Measurements from ENCODE around the gene CCDC177.

Gene CCDC177

GRCh38 chr14:69572030-69572840 is 2.4 kb downstream of the CCDC177 start:
- DNase-seq (ENCODE audit: low read depth), result no peak
- peak overlapping the region; percentile 34 for H3K4me3 ChIP-seq (ENCODE audit: low read depth, low read length)

GRCh38 chr14:69571449-69572029 is 3.1 kb downstream of the CCDC177 start:
- peak overlapping the region; percentile 34 for H3K4me3 ChIP-seq (ENCODE audit: low read depth, low read length)

DNA sequence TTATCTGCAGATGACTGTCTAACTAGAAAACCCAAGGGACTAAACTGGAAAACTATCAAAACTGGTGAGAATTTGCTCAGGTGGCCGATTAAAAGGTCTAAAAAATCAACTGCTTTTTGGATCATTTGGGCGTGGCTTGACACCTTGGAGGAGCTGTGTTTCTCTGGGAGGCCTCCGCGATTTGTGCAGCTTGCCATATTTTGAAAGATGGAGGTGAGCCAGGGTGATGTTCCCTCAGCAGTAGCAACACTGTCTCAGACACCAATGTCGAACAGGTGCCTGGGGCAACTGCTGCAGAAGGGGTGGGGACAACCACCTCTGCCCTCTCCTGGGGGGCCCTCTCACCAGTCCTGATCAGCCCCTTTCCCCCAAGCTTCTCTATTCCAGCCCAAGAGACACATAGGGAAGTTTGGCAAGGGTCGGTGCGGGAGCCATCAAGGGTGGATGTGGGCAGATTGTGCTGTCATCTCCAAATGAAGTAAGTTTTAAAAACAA is 3.8 kb downstream of the CCDC177 start:
- no peak for DNase-seq (ENCODE audit: low read depth)
- no peak overlapping the region for H3K4me3 ChIP-seq (ENCODE audit: low read depth, low read length)

More at GRCh38 chr14:69571449-69572029, 3.1 kb downstream of the CCDC177 start:
- no peak for DNase-seq (ENCODE audit: low read depth)

DNA sequence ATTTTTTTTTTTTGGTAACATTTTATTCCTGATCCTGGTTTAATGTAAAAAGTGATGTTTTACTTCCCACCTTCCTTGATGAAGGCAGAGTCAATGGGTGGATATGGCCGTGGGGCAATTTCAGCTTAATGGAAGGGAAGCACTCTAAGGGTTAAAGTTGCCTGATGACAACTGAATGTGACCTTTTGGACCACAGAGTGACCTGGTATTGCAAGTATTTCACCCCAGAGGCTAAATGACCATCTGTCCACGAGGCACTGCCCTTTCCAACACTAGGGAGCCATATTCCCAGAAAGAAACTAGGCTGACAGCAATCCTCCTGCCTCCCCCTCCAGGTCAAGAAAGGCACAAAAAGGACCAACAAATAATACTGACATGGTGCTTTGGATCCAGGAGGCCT is 4.8 kb downstream of the CCDC177 start:
- no peak for DNase-seq (ENCODE audit: low read depth)
- no peak overlapping the region for H3K4me3 ChIP-seq (ENCODE audit: low read depth, low read length)

GRCh38 chr14:69567563-69567962 is 7.1 kb downstream of the CCDC177 start:
- DNase-seq (ENCODE audit: low read depth), result no peak
- H3K4me3 ChIP-seq (ENCODE audit: low read depth, low read length), result no peak overlapping the region

GRCh38 chr14:69561893-69562292 is 12.8 kb downstream of the CCDC177 start:
- no peak for DNase-seq (ENCODE audit: low read depth)
- H3K4me3 ChIP-seq (ENCODE audit: low read depth, low read length), result no peak overlapping the region

DNA sequence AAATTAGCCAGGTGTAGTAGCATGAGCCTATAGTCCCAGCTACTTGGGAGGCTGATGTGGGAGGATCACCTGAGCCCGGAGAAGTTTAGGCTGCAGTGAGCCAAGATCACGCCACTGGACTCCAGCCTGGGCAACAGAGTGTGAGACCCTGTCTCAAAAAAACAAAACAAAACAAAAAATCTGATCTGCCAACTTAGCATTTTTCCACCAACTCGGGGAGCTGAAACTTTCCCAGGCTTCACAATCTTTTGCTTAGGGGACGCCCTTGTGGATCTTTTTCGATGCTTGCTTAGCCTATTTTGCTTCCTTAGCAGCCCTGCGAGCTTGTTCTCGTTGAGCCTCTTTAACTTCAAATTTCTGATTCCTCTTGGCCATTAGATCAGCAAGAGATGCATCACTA is 13.8 kb downstream of the CCDC177 start:
- DNase-seq (ENCODE audit: low read depth), result no peak
- H3K4me3 ChIP-seq (ENCODE audit: low read depth, low read length), result no peak overlapping the region

- DNase-seq (ENCODE audit: low read depth), result no peak
- H3K4me3 ChIP-seq (ENCODE audit: low read depth, low read length), result no peak overlapping the region
These were observed 15.1 kb downstream of the CCDC177 start for GRCh38 chr14:69559581-69560011.

- DNase-seq (ENCODE audit: low read depth), result no peak
- H3K4me3 ChIP-seq (ENCODE audit: low read depth, low read length), result no peak overlapping the region
These were observed 15.9 kb downstream of the CCDC177 start for GRCh38 chr14:69558774-69559173.

- H3K4me3 ChIP-seq (ENCODE audit: low read depth, low read length), result no peak overlapping the region
- DNase-seq (ENCODE audit: low read depth), result no peak
These were observed 20.2 kb downstream of the CCDC177 start for GRCh38 chr14:69554500-69554899.

DNA sequence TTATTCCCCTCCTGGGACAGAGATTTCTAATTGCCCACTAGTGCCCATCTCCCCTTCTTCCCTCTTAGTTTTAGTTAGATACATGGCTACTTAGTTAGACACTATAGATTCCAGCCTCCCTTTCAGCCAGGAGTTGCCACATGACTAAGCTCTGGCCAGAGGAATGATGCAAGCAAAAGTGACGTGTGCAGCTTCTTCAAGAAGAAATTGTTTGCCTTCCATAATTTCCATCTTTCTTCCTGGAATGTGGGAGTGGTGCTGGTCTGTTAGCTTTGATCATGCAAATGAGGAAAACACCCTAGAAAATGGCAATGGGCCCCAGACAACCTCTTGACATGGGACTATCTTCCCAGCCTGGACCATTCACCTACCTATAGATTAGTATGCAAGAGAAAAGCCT is 21.4 kb downstream of the CCDC177 start:
- H3K4me3 ChIP-seq (ENCODE audit: low read depth, low read length), result no peak overlapping the region
- DNase-seq (ENCODE audit: low read depth), result no peak

GRCh38 chr14:69551511-69551910 is 23.2 kb downstream of the CCDC177 start:
- no peak overlapping the region for H3K4me3 ChIP-seq (ENCODE audit: low read depth, low read length)
- DNase-seq (ENCODE audit: low read depth), result no peak

DNA sequence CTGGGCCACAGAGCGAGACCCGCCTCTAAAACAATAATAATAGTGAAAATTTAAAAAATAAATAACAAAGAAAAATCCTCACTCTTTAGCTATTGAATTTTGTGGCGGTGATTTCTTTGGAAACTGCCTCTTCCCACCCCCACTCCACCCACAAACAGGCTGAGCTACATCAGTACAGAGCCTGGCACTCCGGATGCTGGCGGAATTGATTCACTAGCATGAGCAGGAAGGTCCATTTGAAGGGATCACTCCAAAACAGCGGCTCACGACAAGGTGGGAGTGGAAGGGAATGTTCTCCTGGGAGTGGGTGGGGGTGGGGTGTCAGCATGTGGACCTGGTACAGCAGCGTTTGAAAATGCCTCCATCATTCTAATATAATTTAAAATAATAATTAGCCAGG is 26.1 kb downstream of the CCDC177 start:
- no peak for DNase-seq (ENCODE audit: low read depth)

DNA sequence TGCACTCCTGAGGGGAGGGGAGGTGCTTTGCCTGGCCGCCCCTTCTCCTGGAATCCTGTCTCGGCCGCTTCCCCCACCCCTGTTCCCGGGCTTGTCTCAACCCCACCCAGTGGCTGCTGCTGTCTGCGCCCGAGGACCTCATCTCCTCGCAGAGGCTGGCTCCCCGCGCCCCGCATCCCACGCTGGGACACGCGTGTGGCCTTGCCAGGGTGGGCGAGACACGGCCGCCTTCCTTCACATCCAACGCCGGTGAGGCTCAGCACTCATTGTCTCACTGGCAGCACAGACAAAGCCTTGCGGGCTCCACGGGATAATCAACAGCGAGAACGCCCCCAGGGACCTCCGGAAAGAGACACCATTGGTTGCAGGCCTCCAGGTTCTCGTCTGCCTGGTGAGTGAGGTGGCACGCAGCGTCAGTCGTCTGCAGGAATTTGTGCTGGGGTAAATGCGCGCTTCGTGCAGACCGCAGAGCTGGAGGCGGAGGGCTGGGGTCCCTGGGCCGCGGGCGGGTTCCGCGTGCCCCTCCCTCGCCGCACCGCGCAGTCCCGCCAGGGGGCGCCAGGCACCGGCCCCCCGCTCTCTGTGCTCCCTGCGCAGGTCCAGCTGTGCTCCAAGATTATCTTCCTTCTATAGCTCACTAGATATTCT is 26.8 kb downstream of the CCDC177 start:
- no peak for DNase-seq (ENCODE audit: low read depth)
- H3K4me3 ChIP-seq (ENCODE audit: low read depth, low read length), result peak overlapping the region; percentile 22

More for the DNA sequence above, 26.1 kb downstream of the CCDC177 start:
- H3K4me3 ChIP-seq (ENCODE audit: low read depth, low read length), result no peak overlapping the region

DNA sequence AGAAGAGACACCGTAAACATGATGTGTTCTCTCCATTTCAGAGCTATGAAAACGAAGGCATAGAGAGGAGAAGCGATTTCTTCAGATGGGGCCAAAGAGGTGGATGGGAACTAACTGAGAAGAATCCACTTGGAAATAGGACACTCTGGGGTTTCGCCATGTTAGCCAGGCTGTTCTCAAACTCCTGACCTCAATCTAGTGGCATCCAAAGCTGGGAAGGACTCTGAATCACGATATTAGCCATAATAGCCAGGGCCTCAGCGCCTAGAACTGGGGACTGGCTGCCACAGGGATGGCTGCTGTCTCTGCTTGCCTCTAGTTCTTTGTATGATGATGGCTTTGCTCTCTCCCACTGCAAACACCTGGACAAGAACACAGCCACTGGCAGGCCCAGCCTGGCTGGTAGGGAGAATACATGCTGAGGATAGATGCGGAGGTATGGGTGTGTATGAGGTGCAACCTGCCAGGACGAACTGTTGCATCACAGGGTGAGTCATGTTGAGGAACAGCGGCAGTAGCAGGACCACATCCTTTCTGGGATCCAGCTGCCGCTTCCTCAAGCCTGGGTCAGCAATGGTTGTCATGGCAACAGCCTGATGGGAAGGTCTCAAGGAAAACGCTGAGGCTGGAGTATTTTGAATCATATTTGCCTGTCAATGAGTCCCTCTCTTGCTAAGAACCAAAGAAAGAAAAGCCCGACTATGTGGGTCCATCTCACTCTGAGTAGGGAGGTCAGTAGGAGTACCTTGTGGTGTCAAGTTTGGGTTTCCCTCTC is 31.1 kb downstream of the CCDC177 start:
- DNase-seq (ENCODE audit: low read depth), result peak; percentile 78
- H3K4me3 ChIP-seq (ENCODE audit: low read depth, low read length), result no peak overlapping the region

DNA sequence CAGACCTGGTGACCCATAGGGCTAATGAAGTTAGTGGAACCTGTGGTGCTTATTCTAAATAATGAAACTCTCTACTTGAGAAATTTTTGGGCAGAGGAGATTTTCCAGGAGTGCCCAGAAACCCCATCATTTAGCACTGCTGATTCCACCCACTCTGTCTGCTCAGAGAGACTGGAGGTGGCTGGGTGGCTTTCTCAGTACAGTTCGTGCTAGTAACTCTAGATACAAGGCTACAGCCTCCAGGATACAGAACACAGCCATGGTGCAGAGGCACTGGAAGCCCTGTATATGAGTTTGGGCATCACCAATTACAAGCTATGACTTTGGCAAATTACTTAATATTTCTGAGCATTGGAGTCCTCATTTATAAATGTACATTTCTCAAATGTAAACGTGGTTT is 32.4 kb downstream of the CCDC177 start:
- no peak for DNase-seq (ENCODE audit: low read depth)
- no peak overlapping the region for H3K4me3 ChIP-seq (ENCODE audit: low read depth, low read length)

DNA sequence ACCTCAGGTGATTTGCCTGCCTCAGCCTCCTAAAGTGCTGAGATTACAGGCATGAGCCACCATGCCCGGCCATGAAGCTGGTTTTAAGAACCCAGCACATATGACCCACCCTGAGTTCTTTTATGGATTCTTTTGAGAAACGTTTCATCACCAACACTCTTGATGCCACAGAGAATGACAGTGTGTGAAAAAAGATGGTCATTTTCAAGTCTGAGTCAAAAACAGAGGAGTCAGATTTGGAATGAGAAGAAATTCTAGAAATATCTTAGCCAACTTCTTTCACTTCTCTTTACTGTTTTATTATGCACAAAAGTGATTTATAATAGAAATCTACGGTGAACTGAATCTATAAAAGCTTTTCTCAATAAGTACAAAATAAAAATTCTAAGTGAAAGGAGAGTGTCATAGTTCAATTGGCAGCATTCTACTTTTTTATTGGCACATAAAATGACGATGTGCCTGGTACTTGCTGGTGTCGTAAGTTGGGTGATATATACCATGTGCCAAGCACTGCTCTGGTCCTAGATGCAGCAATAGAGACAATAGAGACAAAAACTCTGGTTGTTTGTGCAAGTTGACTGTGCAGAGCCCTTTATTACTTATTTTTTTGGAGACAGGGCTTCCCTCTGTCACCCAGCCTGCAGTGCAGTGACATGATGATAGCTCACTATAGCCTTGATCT is 33.9 kb downstream of the CCDC177 start:
- H3K4me3 ChIP-seq (ENCODE audit: low read depth, low read length), result no peak overlapping the region
- no peak for DNase-seq (ENCODE audit: low read depth)

GRCh38 chr14:69539631-69540410 is 34.9 kb downstream of the CCDC177 start:
- DNase-seq (ENCODE audit: low read depth), result peak; percentile 28
- H3K4me3 ChIP-seq (ENCODE audit: low read depth, low read length), result no peak overlapping the region
